Uterus (tissue), 2 donors: ENCODE data around the gene RAB11FIP3.

Experiments used
- CTCF ChIP-seq, 4 experiments: fragments of 200-600 bp in 2 of 4; fragments of 450-650 bp in 2 of 4; sonication (generic) in 2 of 4; IDR thresholded peaks; one replicate each; pipeline ENCODE4 v1.5.1; 2016 to 2019; ENCODE audit warnings: antibody characterized with exemption in 4 of 4, mild to moderate bottlenecking in 2 of 4, moderate library complexity in 1 of 4
- POLR2A ChIP-seq, 2 donors: fragments of 450-650 bp; IDR thresholded peaks; one replicate each; pipeline ENCODE4 v1.6.1; 2016; ENCODE audit warnings: antibody characterized with exemption in 2 of 2, mild to moderate bottlenecking in 1 of 2, moderate library complexity in 1 of 2

- TF ChIP-seq CTCF (IDR thresholded peaks at IDR 0.05) = no peak
- no peak for TF ChIP-seq POLR2A (IDR thresholded peaks at IDR 0.05)
These were observed 16.0 kb downstream of the RAB11FIP3 start for GRCh38 chr16:441447-441846.
